GM18502 (cell line): Measurements from ENCODE around the gene COL21A1.

Experiments
- ATAC-seq: cut with Tn5 transposase; IDR thresholded peaks from one replicate; pipeline ENCODE4 v1.9.1; 2021; ENCODE audit warnings: mild to moderate bottlenecking; ENCODE audit not compliant: unreplicated experiment, poor library complexity

Gene COL21A1

GRCh38 chr6:56144538-56145324 is 102.6 kb downstream of the COL21A1 start:
- no peak for ATAC-seq

GRCh38 chr6:56143796-56144195 is 103.6 kb downstream of the COL21A1 start:
- no peak for ATAC-seq

DNA sequence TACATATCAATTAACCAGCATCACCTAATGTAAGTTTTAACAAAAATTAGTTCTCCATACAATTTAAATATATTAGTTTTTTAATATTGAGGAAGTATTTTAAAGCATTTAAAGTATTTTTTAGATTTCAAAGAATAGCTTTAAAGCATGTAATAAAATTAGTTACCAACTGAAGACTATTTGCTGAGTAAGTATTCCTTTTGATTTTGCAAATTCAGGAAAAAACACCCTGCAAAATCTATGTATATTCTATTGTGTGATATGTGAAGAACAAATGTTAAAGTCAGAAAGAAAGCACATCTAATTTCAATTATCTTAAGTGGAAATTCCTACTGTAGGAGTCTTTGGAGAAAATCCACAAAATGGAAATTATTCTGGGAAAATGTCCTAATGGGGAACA is 107.3 kb downstream of the COL21A1 start:
- no peak for ATAC-seq

DNA sequence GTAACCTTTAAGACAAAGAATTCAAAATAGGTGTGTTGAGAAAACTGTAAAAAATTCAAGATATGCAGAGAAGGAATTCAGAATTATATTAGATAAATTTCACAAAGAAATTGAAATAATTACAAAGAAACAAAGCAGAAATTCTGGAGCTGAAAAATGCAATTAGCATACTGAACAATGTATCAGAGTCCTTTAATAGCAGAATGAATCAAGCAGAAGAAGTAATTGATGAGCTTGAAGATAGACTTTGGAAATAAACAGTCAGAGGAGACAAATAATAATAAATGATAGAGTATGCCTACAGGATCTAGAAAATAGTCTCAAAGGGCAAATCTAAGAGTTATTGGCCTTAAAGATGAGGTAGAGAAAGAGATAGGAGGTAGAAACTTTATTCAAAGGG is 131.7 kb downstream of the COL21A1 start:
- no peak for ATAC-seq

- ATAC-seq: no peak
These were observed 138.2 kb downstream of the COL21A1 start for GRCh38 chr6:56109149-56109548.

DNA sequence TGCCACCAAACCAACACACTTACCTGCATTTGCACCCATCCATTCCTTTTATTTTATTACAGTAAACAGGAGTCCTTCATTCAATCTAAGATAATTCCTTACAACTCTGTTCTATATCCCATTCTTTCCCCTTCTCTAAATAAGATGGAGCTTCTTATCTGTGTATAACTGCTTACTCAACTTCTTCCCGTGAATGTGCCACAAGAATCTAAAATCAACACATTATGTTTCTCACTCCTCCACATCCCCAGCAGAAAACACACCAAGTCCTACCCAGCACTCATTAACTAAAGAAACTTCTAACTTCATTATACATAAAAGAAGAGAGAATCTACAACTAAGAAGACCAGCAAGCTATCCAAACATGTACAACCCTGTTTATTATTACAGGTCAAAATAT is 141.1 kb downstream of the COL21A1 start:
- no peak for ATAC-seq

- ATAC-seq: no peak
These were observed 142.8 kb downstream of the COL21A1 start for GRCh38 chr6:56104591-56104990.

GRCh38 chr6:56102216-56102615 is 145.2 kb downstream of the COL21A1 start:
- ATAC-seq: no peak

DNA sequence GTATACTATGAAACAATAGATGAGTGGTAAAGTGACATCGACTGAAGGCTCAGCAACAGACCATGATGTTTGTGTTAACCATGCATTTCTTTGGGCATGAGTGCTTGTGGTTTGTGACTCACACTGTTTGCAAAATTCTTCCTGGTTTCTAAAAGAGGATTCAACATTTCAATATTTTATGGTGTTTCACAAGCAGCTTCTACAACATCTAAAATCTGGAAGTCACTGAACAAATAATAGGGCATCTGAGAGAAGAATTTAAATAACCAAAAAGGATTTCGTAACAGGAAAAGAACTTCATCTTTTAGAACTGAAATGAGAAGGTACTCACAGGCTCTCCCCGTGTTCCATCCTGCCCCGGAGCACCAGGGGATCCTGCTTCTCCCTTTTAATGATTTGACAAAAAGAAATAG is 146.2 kb downstream of the COL21A1 start:
- no peak for ATAC-seq

DNA sequence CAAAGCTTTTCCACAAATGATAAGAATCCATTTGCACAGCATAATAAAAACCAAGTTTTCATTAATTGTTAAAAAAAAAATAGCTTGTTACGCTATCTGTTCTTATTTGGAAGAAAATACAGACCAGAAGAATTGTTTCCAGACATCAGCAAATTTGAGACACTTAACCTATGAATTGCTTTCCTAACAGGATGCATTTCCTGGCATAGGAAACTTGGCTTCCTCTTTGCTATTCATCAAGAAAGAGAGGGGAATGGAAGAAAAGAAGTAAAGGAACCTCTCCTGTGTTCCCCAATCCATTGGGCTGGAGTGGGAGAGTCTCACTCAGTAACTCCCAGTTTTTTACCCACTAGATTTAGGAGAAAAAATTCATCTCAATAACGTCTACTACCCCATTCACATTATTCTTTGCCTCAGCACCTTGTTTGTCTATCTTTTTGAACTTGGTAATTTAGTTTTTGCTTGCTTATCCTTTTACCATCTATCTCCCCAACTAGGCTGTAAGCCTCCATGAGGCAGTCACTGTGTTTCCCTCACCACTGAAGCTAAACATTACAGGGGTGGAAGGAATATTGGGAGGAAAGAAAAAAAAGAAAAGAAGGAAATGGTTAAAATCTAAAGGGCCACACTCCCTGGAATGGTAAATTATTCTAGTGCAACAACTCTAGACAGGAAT is 150.3 kb downstream of the COL21A1 start:
- ATAC-seq: no peak

DNA sequence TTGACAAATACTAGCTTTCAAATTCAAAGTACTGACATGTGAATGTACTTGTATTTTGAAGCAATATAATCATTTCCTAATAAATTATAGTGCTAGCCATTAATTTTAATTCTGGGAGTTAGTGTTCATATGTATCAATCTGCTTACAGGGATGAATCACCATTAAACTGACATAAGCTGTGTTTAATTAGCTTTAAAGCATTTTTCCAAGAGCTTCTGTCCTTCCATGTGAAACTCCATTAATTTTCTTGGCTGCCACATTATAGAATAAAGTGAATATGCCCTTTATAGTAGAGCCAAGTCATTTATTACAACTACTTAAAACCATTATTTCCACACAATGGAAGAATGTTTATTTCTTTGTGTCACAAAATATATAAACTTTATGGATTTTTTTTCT is 150.8 kb downstream of the COL21A1 start:
- ATAC-seq: no peak

GRCh38 chr6:56093776-56094175 is 153.6 kb downstream of the COL21A1 start:
- no peak for ATAC-seq

GRCh38 chr6:56091159-56091869 is 156.1 kb downstream of the COL21A1 start:
- ATAC-seq: no peak

- no peak for ATAC-seq
These were observed 158.7 kb downstream of the COL21A1 start for GRCh38 chr6:56088641-56089040.

- no peak for ATAC-seq
These were observed 160.0 kb downstream of the COL21A1 start for GRCh38 chr6:56087421-56087820.

- no peak for ATAC-seq
These were observed 167.4 kb downstream of the COL21A1 start for GRCh38 chr6:56079751-56080540.

GRCh38 chr6:56076033-56076432 is 171.3 kb downstream of the COL21A1 start:
- no peak for ATAC-seq

GRCh38 chr6:56073761-56074160 is 173.6 kb downstream of the COL21A1 start:
- ATAC-seq: no peak

DNA sequence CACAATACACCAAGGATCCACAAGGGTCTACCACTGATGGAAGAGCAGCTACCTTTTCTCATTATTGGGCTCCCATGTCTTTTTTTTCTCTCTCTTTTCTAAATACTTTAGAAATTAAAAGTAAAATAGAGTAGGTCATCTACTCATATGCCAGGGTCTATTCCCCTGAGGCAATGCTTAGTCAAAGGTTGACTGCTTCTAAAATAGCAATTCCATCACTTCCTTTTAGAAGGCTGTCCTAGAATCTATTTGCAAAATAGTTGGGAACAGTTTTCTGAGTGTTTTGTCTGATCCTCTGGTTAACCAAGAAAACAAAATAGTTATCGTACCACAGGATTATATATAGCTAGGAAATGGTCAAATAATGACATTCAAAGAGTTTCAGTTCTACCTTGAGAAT is 174.1 kb downstream of the COL21A1 start:
- ATAC-seq: no peak

- no peak for ATAC-seq
These were observed 174.5 kb downstream of the COL21A1 start for GRCh38 chr6:56072856-56073255.

DNA sequence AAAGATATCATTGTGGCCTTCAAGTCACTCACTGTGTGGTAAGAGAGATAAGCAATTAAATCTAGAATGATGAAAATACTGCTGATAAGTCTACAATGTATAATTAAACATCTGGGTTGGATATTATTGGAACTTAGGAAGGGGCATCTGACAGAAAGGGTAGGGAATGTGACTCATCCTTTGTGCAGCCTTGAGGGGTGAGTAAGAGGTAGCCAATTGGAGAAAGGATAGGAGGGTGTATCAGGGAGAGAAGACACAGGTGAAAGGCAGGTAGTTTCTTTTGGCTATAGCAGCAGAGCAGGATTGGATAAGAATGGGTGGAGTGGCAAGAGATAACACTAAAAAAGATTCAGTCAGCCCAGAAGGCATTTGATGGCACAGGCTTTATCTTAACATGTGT is 182.0 kb downstream of the COL21A1 start:
- ATAC-seq: no peak
